Measurements from ENCODE around the gene MEGF11.

DNA sequence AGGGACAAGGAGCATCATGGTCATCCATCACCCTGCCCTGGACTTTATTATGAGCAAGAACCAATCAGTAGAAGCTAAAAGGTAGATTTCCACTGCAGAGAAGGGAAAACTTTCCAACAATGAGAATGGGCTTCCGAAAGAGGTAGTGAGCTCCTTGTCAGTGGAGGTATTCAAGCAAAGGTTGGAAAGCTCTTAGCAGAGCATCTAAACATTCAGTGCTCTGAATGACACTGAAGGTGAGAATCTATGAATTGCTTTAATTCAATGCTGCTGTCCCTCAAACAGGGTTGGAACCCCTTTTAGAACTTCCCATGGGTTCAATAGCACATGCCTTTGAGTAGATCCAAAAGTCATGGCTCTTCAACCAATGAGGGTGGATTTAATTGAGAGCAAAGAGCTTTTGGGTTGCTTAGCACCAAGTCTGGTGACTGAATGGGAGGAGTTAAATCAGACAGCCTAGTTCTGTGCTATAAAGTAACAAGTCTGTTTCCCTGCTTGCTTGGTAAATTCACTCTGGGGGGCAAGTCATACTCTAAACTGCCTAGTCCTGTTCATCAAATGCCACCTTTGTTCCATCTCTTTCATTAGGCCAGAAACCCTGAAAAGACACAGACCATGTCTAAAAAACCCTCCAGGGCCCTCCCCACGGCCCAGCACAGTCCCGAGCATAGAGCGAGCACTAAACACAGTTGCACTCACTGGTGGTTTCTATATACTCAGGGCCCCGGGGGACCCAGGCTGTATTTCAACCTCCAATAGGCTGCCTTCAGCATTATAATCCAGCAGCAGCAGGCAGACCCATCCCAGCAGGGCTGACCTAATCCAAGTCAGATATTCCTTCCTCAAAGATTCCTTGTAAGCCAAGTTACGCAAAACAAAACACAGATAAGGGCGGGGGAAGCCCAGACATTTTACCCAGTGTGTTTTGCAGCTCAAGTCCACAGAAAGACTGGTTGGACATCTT lies 161.2 kb downstream of the MEGF11 start:
- TF ChIP-seq, protein P1, sequence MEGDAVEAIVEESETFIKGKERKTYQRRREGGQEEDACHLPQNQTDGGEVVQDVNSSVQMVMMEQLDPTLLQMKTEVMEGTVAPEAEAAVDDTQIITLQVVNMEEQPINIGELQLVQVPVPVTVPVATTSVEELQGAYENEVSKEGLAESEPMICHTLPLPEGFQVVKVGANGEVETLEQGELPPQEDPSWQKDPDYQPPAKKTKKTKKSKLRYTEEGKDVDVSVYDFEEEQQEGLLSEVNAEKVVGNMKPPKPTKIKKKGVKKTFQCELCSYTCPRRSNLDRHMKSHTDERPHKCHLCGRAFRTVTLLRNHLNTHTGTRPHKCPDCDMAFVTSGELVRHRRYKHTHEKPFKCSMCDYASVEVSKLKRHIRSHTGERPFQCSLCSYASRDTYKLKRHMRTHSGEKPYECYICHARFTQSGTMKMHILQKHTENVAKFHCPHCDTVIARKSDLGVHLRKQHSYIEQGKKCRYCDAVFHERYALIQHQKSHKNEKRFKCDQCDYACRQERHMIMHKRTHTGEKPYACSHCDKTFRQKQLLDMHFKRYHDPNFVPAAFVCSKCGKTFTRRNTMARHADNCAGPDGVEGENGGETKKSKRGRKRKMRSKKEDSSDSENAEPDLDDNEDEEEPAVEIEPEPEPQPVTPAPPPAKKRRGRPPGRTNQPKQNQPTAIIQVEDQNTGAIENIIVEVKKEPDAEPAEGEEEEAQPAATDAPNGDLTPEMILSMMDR (IDR thresholded peaks at IDR 0.05) = no peak
- TF ChIP-seq POLR2A (IDR thresholded peaks at IDR 0.05) = no peak
